H1 (cell line): ENCODE data around the gene DHRS12. TPM values are rescaled to one million over a fixed set of nuclear protein-coding genes. Genes with fewer than 3 reads are reported as not detected.

Experiments used
- POLR2AphosphoS5 ChIP-seq: IDR thresholded peaks from 2 replicates; pipeline ENCODE4 v1.6.1; 2011; ENCODE audit warnings: low read depth, low read length
- TAF1 ChIP-seq: IDR thresholded peaks from 2 replicates; pipeline ENCODE4 v1.6.1; 2011; ENCODE audit warnings: mild to moderate bottlenecking, low read depth, low read length
- polyA plus RNA-seq, 7 experiments: library from polyadenylated mRNA; depleted of rRNA in 3 of 7; stranded (reverse) in 5 of 7; unstranded in 2 of 7; fragments of >200 nt in 5 of 7; fragments of 200-250 nt in 2 of 7; gene quantifications; 1 replicate in 5 of 7; 2 replicates in 1 of 7; 4 replicates in 1 of 7; pipeline versions ENCODE4 v1.2.1 to v1.2.3, GENCODE V29; 2011 to 2013; ENCODE audit warnings: missing spikeins in 2 of 7, mixed read lengths in 2 of 7
- total RNA-seq: library from RNA; stranded (reverse); fragmentation: NEBNext Ultra II Directional; extraction: Animal tissue kit (Norgen Biotek cat#: 25700); gene quantifications from 2 replicates; pipeline ENCODE4 v1.2.1, GENCODE V29; 2021

Gene DHRS12
- total and polyA plus RNA-seq, 2 of the 8 experiments (the other 6 are each of a cell fraction or from before 2014, with no cell fraction given): 8.7 TPM

- TF ChIP-seq POLR2AphosphoS5 (no peak), TAF1 (no peak)
Observed at GRCh38 chr13:51823863-51824262, 19.9 kb upstream of the DHRS12 start (continued).
